ENCODE data around the gene RASGRP3.

DNA sequence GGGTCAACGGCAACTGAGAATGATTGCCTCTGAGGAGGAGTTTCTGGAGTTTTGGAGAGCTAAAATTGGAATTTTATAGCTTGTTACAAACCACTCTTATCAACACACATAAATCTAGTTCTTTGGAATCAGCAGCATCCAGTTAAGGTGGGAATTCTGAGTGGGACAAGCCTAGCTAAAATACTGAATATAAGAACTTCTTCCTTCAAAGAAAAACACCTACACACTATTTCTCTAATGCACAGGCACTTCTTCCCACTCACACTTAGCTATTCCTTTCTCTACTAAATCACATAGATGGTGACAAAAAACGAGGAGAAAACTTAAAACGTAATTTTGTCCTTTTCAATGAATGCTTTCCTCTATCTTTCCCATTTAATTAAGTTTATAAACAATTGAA is 79.2 kb downstream of the RASGRP3 start:
- TF ChIP-seq, protein P1, sequence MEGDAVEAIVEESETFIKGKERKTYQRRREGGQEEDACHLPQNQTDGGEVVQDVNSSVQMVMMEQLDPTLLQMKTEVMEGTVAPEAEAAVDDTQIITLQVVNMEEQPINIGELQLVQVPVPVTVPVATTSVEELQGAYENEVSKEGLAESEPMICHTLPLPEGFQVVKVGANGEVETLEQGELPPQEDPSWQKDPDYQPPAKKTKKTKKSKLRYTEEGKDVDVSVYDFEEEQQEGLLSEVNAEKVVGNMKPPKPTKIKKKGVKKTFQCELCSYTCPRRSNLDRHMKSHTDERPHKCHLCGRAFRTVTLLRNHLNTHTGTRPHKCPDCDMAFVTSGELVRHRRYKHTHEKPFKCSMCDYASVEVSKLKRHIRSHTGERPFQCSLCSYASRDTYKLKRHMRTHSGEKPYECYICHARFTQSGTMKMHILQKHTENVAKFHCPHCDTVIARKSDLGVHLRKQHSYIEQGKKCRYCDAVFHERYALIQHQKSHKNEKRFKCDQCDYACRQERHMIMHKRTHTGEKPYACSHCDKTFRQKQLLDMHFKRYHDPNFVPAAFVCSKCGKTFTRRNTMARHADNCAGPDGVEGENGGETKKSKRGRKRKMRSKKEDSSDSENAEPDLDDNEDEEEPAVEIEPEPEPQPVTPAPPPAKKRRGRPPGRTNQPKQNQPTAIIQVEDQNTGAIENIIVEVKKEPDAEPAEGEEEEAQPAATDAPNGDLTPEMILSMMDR (CRISPR knock-in tag; IDR thresholded peaks at IDR 0.05), result no peak
- TF ChIP-seq RBM39 (IDR thresholded peaks at IDR 0.05; ENCODE audit: low read depth, low read length, poor library complexity, severe bottlenecking) (no peak), HCFC1 (IDR thresholded peaks at IDR 0.05; ENCODE audit: low read depth, low read length) (no peak), POLR2AphosphoS5 (IDR thresholded peaks at IDR 0.05; ENCODE audit: low read depth, low read length) (no peak), AFF4 (CRISPR knock-in tag; IDR thresholded peaks at IDR 0.05) (no peak), ETV6 (CRISPR knock-in tag; conservative IDR thresholded peaks at IDR 0.05) (no peak), ELF1 (CRISPR knock-in tag; IDR thresholded peaks at IDR 0.05) (no peak), ZNF354B (CRISPR knock-in tag; IDR thresholded peaks at IDR 0.05) (no peak), FOXJ3 (CRISPR knock-in tag; IDR thresholded peaks at IDR 0.05; ENCODE audit: borderline replicate concordance) (no peak), FOXA1 (IDR thresholded peaks at IDR 0.05) (no peak), FOXA1 (CRISPR knock-in tag; IDR thresholded peaks at IDR 0.05) (no peak), POLR2A (IDR thresholded peaks at IDR 0.05; ENCODE audit: insufficient read depth in 1 of 2, low read depth in 2 of 2, low read length in 2 of 2) (no peak), PRDM15 (CRISPR knock-in tag; IDR thresholded peaks at IDR 0.05) (no peak), JUN (CRISPR knock-in tag; IDR thresholded peaks at IDR 0.05) (no peak), ZNF317 (CRISPR knock-in tag; IDR thresholded peaks at IDR 0.05) (no peak)
